Upper lobe of left lung (tissue), 6 donors: Measurements from ENCODE around the gene SLC41A3. TPM values are rescaled to one million over a fixed set of nuclear protein-coding genes. Genes with fewer than 3 reads are reported as not detected.

Experiments
- ATAC-seq, 2 donors: fragments of 200-7000 bp; cut with Tn5 transposase; one replicate each; pipeline ENCODE4 v1.9.1; 2022; ENCODE audit warnings: mild to moderate bottlenecking in 2 of 2, moderate library complexity in 2 of 2; ENCODE audit not compliant: low FRiP score in 2 of 2
- DNase-seq, 2 donors: peaks; one replicate each; pipeline ENCODE4 v3.0.0-alpha.2; 2019 to 2020
- H3K27ac ChIP-seq, 4 donors: fragments of 200-600 bp; sonication (generic); one replicate each; pipeline ENCODE4 v1.5.1; 2016 to 2019
- H3K27me3 ChIP-seq, 4 donors: fragments of 200-600 bp; sonication (generic); one replicate each; pipeline ENCODE4 v1.5.1; 2017 to 2019
- H3K36me3 ChIP-seq, 4 donors: fragments of 200-600 bp; sonication (generic); one replicate each; pipeline ENCODE4 v1.5.1; 2016 to 2019
- H3K4me1 ChIP-seq, 4 donors: fragments of 200-600 bp; sonication (generic); one replicate each; pipeline ENCODE4 v1.5.1; 2018 to 2019
- H3K4me3 ChIP-seq, 4 donors: fragments of 200-600 bp; sonication (generic); one replicate each; pipeline ENCODE4 v1.5.1; 2017 to 2019; ENCODE audit warnings: mild to moderate bottlenecking in 2 of 4, moderate library complexity in 1 of 4
- H3K9me3 ChIP-seq, 4 donors: fragments of 200-600 bp; sonication (generic); one replicate each; pipeline ENCODE4 v1.5.1; 2018 to 2019
- CTCF ChIP-seq, 6 experiments: fragments of 450-650 bp in 4 of 6; fragments of 200-600 bp in 2 of 6; sonication (generic) in 2 of 6; IDR thresholded peaks; one replicate each; pipeline ENCODE4 v1.5.1; 2016 to 2019; ENCODE audit warnings: antibody characterized with exemption in 6 of 6
- EP300 ChIP-seq, 4 donors: sonication (generic); formaldehyde crosslinking; IDR thresholded peaks; one replicate each; pipeline ENCODE4 v1.5.1; 2017; ENCODE audit warnings: antibody characterized with exemption in 4 of 4, control low read depth in 2 of 4
- POLR2A ChIP-seq, 4 donors: fragments of 450-650 bp; IDR thresholded peaks; one replicate each; pipeline ENCODE4 v1.5.1; 2016 to 2017; ENCODE audit warnings: antibody characterized with exemption in 4 of 4, mild to moderate bottlenecking in 2 of 4
- POLR2AphosphoS5 ChIP-seq, 2 donors: sonication (generic); formaldehyde crosslinking; IDR thresholded peaks; one replicate each; pipeline ENCODE4 v1.5.1; 2017; ENCODE audit warnings: antibody characterized with exemption in 2 of 2
- WGBS, 2 donors: methylation state at CpG; one replicate each; pipeline ENCODE4 v1.1.5; 2017 to 2018; 5-methylcytosine and 5-hydroxymethylcytosine counted together
- total RNA-seq, 6 donors: library from RNA; depleted of rRNA in 4 of 6; stranded (reverse); fragments of >200 nt in 4 of 6; gene quantifications; one replicate each; pipeline versions ENCODE4 v1.1.0 to v1.2.1, GENCODE V29; 2016 to 2021
- donor health status: DM: no; HTN: no; CAD: no; lungs with moderate emphysema.
- donor health status: DM: no; HTN: yes; CAD: no; lungs with severe emphysema.

SLC41A3 gene
- total RNA-seq, 6 donors from 2014 or later = 17.1 to 40.1 (median 32.3) TPM

GRCh38 chr3:126107203-126107939 is 23.4 kb upstream of the SLC41A3 start:
- Histone ChIP-seq H3K9me3 (no peaks in the 10 kb centered on the region), H3K27me3 (no peaks in the 10 kb centered on the region), H3K4me1 (no peaks in the 10 kb centered on the region), H3K36me3 (no peaks in the 10 kb centered on the region), H3K4me3 (no peak overlapping the region), H3K27ac (no peak overlapping the region)
- TF ChIP-seq POLR2AphosphoS5 (IDR thresholded peaks at IDR 0.05) (no peak), CTCF (IDR thresholded peaks at IDR 0.05) (no peak), POLR2A (IDR thresholded peaks at IDR 0.05) (no peak), EP300 (IDR thresholded peaks at IDR 0.05) (no peak)
- WGBS, 2 donors = 83 to 89% methylated on average over 16 to 17 of the region's 17 CpGs
- ATAC-seq = no peak
- peak in 1 of 2 donors; percentile 64 for DNase-seq

GRCh38 chr3:126106336-126107202 is 22.6 kb upstream of the SLC41A3 start:
- Histone ChIP-seq H3K4me1 (no peaks in the 10 kb centered on the region), H3K36me3 (no peaks in the 10 kb centered on the region), H3K27ac (no peak overlapping the region), H3K9me3 (no peaks in the 10 kb centered on the region), H3K4me3 (no peak overlapping the region), H3K27me3 (no peaks in the 10 kb centered on the region)
- no peak for DNase-seq
- 92 to 95% methylated on average over 20 to 21 of the region's 21 CpGs for whole genome bisulfite sequencing, 2 donors
- ATAC-seq = no peak
- TF ChIP-seq POLR2AphosphoS5 (IDR thresholded peaks at IDR 0.05) (no peak), EP300 (IDR thresholded peaks at IDR 0.05) (no peak), POLR2A (IDR thresholded peaks at IDR 0.05) (no peak), CTCF (IDR thresholded peaks at IDR 0.05) (no peak)

GRCh38 chr3:126105691-126106187 is 21.8 kb upstream of the SLC41A3 start:
- Histone ChIP-seq H3K27me3 (no peaks in the 10 kb centered on the region), H3K36me3 (no peaks in the 10 kb centered on the region), H3K4me3 (no peak overlapping the region), H3K9me3 (no peaks in the 10 kb centered on the region), H3K4me1 (no peaks in the 10 kb centered on the region), H3K27ac (no peak overlapping the region)
- no peak for ATAC-seq
- TF ChIP-seq EP300 (IDR thresholded peaks at IDR 0.05) (no peak), POLR2AphosphoS5 (IDR thresholded peaks at IDR 0.05) (no peak), POLR2A (IDR thresholded peaks at IDR 0.05) (no peak), CTCF (IDR thresholded peaks at IDR 0.05) (no peak)
- 93 to 96% methylated on average over 9 to 16 of the region's 16 CpGs for WGBS, 2 donors
- DNase-seq = peak in 1 of 2 donors; percentile 63

GRCh38 chr3:126104742-126105605 is 21.1 kb upstream of the SLC41A3 start:
- Histone ChIP-seq H3K27ac (no peak overlapping the region), H3K27me3 (no peaks in the 10 kb centered on the region), H3K4me1 (no peaks in the 10 kb centered on the region), H3K36me3 (no peaks in the 10 kb centered on the region), H3K9me3 (no peaks in the 10 kb centered on the region), H3K4me3 (no peak overlapping the region)
- no peak for ATAC-seq
- TF ChIP-seq POLR2AphosphoS5 (IDR thresholded peaks at IDR 0.05) (no peak), CTCF (IDR thresholded peaks at IDR 0.05) (no peak), POLR2A (IDR thresholded peaks at IDR 0.05) (no peak), EP300 (IDR thresholded peaks at IDR 0.05) (no peak)
- 87 to 90% methylated on average over 5 to 13 of the region's 15 CpGs for WGBS, 2 donors
- DNase-seq = no peak
